ENCODE results near the gene KSR1.
"Not testable (repeated sequence)": the region's sequence is repeated elsewhere in the genome, so short reads cannot be mapped to it uniquely, and the experiment has no call there.

KSR1 gene

GRCh38 chr17:27427166-27427862 is 28.9 kb upstream of the KSR1 start:
- not testable (repeated sequence) for DNase-seq

- DNase-seq = no peak
Measured at GRCh38 chr17:27428781-27429505, 27.3 kb upstream of the KSR1 start.

- no peak for DNase-seq
Measured at GRCh38 chr17:27429666-27430382, 26.4 kb upstream of the KSR1 start.

- no peak for DNase-seq
Measured at GRCh38 chr17:27430383-27430840, 25.8 kb upstream of the KSR1 start.

- DNase-seq = peak; percentile 66 to 71
Measured at GRCh38 chr17:27430882-27431491, 25.3 kb upstream of the KSR1 start.

GRCh38 chr17:27433521-27433920 is 22.7 kb upstream of the KSR1 start:
- DNase-seq = no peak

GRCh38 chr17:27435431-27436070 is 20.7 kb upstream of the KSR1 start:
- DNase-seq = not testable (repeated sequence)

GRCh38 chr17:27438348-27438998 is 17.8 kb upstream of the KSR1 start:
- DNase-seq = no peak

GRCh38 chr17:27439342-27439741 is 16.9 kb upstream of the KSR1 start:
- DNase-seq = no peak

GRCh38 chr17:27442702-27443101 is 13.5 kb upstream of the KSR1 start:
- no peak for DNase-seq

- no peak for DNase-seq
Measured at GRCh38 chr17:27443491-27443890, 12.8 kb upstream of the KSR1 start.

GRCh38 chr17:27445971-27446370 is 10.3 kb upstream of the KSR1 start:
- DNase-seq = no peak

- no peak for DNase-seq
Measured at GRCh38 chr17:27446569-27447301, 9.5 kb upstream of the KSR1 start.

- not testable (repeated sequence) for DNase-seq
Measured at GRCh38 chr17:27448534-27448933, 7.7 kb upstream of the KSR1 start.

GRCh38 chr17:27449541-27449940 is 6.7 kb upstream of the KSR1 start:
- DNase-seq = no peak

- no peak for DNase-seq
Measured at GRCh38 chr17:27449988-27450387, 6.3 kb upstream of the KSR1 start.

GRCh38 chr17:27450416-27450815 is 5.8 kb upstream of the KSR1 start:
- DNase-seq = no peak

- no peak for DNase-seq
Measured at GRCh38 chr17:27451906-27452305, 4.3 kb upstream of the KSR1 start.

GRCh38 chr17:27452828-27453227 is 3.4 kb upstream of the KSR1 start:
- no peak for DNase-seq

GRCh38 chr17:27453471-27453870 is 2.8 kb upstream of the KSR1 start:
- DNase-seq = no peak

GRCh38 chr17:27454089-27454488 is 2.2 kb upstream of the KSR1 start:
- no peak for DNase-seq
